ENCODE data around the gene ZDBF2.
"Not testable (repeated sequence)": the region's sequence is repeated elsewhere in the genome, so short reads cannot be mapped to it uniquely, and the experiment has no call there.

The ZDBF2 gene

DNA sequence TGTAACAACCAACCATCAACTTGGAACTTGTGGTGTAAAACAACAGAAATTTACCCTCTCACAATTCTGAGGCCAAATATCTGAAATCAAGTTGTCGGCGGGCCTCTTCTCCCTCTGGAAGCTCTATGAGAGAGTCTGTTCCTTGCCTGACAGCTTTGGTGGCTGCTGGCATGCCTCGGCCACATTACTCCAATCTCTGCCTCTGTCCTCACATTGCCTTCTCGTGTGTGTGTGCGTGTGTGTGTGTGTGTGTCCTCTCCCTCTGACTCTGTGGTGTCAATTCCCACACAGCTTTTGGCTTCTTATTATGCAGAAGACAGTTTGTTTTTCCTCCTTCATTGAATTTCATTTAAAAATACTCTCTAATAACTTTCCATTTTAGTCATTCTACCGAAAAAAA is 50.4 kb downstream of the ZDBF2 start:
- DNase-seq: no peak

DNA sequence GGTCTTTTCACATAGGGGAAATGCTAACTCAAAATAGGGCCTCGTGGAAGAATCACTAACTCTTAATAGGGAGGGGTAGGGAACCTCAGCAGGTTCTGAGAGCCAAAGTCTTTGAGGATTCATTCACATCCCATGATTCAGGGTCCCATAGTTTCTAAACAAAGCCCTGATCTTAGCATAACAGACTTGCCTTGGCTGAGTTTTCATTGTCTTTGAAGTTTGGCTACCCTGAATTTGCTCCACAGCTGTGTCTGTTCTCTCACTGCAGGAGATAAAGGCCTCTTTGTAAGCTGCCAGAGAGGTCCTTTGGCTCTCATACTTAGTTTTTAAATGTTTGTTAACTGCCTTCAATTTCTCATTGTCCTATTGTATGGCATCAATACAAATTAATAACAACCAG is 54.5 kb downstream of the ZDBF2 start:
- DNase-seq: no peak

DNA sequence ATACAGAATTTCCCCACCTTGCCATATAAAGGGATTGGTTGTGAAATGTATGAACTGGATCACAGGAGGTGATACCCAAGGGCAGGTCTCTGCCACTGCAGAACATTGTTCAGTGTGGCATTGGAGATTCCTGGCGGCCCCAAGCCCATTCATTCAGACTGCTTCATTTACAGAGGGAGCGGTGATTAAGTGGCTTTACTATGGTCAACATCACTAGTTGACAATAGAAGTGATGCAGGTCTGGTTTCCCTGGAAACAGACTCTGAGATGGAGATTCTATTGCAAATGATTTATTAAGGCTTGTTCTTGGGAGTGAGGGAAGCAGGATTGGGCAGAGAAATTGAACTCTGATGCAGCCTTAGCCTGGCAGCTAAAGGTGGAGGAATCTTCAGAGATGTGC is 62.4 kb downstream of the ZDBF2 start:
- DNase-seq: no peak

GRCh38 chr2:206337956-206338355 is 63.5 kb downstream of the ZDBF2 start:
- DNase-seq: no peak

- DNase-seq: no peak
These were observed 66.9 kb downstream of the ZDBF2 start for GRCh38 chr2:206341396-206341795.

- DNase-seq: no peak
These were observed 68.7 kb downstream of the ZDBF2 start for GRCh38 chr2:206343144-206343543.

- DNase-seq: no peak
These were observed 69.4 kb downstream of the ZDBF2 start for GRCh38 chr2:206343816-206344215.

DNA sequence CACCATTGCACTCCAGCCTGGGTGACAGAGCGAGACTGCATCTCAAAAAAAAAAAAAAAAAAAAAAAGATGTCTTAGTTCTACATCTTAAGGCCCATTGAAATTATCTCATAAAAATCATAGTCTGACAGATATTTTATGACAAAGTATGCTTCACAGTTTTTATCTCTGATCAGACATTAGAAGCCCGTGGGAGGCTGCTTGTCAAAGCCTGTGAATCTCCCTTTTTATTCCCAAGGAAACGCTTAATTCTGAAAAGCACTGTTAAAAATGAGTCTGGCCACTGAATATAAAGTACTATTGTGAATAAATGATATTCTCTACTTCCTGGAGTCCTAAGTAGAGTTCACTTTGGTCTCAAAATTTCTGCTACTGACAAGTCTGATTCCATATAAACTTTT is 71.1 kb downstream of the ZDBF2 start:
- DNase-seq: no peak

- DNase-seq: no peak
These were observed 74.9 kb downstream of the ZDBF2 start for GRCh38 chr2:206349375-206349774.

- DNase-seq: no peak
These were observed 78.1 kb downstream of the ZDBF2 start for GRCh38 chr2:206352571-206352970.

DNA sequence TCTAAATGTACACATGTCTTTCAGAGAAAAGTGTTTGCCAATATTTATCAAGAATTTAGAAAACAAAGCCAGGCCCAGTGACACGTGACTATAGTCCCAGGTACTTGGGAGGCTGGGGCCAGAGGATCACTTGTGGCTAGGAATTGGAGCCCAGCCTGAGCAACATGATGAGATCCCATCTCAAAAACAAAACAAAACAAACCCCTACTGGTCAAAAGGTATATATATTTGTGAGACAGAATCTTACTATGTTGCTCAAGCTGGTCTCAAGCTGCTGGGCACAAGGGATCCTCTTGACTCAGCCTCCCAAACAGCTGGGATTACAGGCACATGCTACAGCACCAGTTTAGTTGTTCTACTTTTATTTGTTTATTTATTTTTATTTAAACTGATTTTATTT is 79.2 kb downstream of the ZDBF2 start:
- no peak for DNase-seq

DNA sequence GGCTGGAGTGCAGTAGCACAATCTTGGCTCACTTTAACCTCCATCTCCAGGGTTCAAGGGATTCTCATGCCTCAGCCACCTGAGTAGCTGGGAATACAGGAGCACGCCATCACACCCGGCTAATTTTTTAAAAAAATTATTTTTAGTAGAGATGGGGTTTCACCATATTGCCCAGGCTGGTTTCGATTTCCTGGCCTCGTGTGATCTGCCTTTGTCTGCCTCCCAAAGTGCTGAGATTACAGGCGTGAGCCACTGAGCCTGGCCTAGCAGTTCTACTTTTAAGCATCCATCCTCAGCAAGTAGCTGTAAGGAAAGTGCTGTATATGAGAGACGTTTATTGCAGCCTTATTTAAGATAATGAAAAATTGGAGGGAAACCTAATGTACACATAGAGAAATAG is 79.7 kb downstream of the ZDBF2 start:
- DNase-seq: no peak

DNA sequence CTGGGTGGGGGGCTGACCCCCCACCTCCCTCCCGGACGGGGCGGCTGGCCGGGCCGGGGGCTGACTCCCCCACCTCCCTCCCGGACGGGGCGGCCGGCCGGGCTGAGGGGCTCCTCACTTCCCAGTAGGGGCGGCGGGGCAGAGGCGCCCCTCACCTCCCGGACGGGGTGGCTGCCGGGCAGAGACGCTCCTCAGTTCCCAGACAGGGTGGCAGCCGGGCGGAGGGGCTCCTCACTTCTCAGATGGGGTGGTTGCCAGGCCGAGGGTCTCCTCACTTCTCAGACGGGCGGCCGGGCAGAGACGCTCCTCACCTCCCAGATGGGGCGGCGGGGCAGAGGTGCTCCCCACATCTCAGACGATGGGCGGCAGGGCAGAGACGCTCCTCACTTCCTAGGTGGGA is 82.4 kb downstream of the ZDBF2 start:
- DNase-seq: not testable (repeated sequence)

DNA sequence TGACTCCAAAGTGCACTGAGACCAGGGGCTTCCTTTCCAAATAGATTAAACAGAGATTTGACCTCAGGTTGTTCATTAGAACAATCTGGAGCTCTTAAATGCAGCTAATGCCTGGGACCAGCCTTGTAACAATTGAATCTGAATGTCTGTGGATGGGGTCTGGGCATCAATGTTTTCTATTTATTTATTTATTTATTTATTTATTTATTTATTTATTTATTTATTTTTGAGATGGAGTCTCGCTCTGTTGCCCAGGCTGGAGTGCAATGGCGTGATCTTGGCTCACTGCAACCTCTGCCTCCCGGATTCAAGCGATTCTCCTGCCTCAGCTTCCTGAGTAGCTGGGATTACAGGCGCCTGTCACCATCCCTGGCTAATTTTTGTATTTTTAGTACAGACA is 86.4 kb downstream of the ZDBF2 start:
- DNase-seq: not testable (repeated sequence)

DNA sequence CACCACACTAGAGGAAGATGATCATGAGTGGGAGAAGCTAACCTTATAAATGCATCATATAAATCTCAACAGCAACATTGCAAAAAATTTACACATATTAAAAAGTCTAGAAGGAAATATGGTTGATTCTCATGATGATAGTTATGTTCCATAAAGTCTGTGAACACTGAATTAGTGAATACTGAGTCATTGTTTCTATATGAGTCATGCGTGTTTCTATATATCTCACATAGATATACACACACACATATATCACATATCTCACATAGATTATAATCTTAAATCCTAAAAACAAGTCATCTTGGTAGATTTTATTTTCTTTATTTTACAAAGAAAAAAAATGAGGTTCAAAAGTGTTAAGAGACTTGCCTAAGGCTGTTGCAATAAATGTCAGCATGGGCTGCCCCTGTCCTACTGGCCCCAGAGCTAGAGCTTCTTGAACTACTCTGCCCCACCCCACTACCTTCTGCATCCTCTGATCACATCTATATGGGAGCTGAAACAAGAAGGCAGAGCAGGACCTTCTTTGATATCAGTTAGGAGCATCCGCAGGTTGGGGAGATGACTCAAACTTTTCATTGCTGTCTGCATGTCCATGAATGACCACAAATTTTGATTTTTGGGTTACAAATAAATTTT is 87.1 kb downstream of the ZDBF2 start:
- DNase-seq: no peak

Data from fibroblast of skin of right biceps (primary cell).